GM21390 (cell line): ENCODE data around the gene HTR6.

ENCODE experiments used
- ATAC-seq: cut with Tn5 transposase; IDR thresholded peaks from one replicate; pipeline ENCODE4 v1.9.1; 2021; ENCODE audit not compliant: unreplicated experiment

HTR6 gene

GRCh38 chr1:19687414-19687813, 22.7 kb downstream of the HTR6 start:
- no peak for ATAC-seq

- ATAC-seq, result no peak
Observed at GRCh38 chr1:19688041-19688842, 23.6 kb downstream of the HTR6 start.

- no peak for ATAC-seq
Observed at GRCh38 chr1:19689085-19689757, 24.5 kb downstream of the HTR6 start.

GRCh38 chr1:19689856-19690255, 25.2 kb downstream of the HTR6 start:
- no peak for ATAC-seq

- no peak for ATAC-seq
Observed at GRCh38 chr1:19690342-19690741, 25.7 kb downstream of the HTR6 start.

- no peak for ATAC-seq
Observed at GRCh38 chr1:19694298-19694697, 29.6 kb downstream of the HTR6 start.

GRCh38 chr1:19695772-19696171, 31.1 kb downstream of the HTR6 start:
- ATAC-seq, result no peak

- ATAC-seq, result no peak
Observed at GRCh38 chr1:19696820-19697219, 32.1 kb downstream of the HTR6 start.

GRCh38 chr1:19698181-19698580, 33.5 kb downstream of the HTR6 start:
- ATAC-seq, result no peak

- no peak for ATAC-seq
Observed at GRCh38 chr1:19700079-19700777, 35.6 kb downstream of the HTR6 start.

- ATAC-seq, result no peak
Observed at GRCh38 chr1:19703280-19703679, 38.6 kb downstream of the HTR6 start.

- no peak for ATAC-seq
Observed at GRCh38 chr1:19704247-19705113, 39.8 kb downstream of the HTR6 start.

- no peak for ATAC-seq
Observed at GRCh38 chr1:19705464-19705863, 40.8 kb downstream of the HTR6 start.

GRCh38 chr1:19706136-19706535, 41.5 kb downstream of the HTR6 start:
- no peak for ATAC-seq

- ATAC-seq, result no peak
Observed at GRCh38 chr1:19708567-19709110, 44.0 kb downstream of the HTR6 start.

GRCh38 chr1:19709260-19709793, 44.7 kb downstream of the HTR6 start:
- no peak for ATAC-seq

GRCh38 chr1:19710825-19711611, 46.3 kb downstream of the HTR6 start:
- ATAC-seq, result peak; percentile 61

GRCh38 chr1:19712928-19713327, 48.3 kb downstream of the HTR6 start:
- ATAC-seq, result no peak

GRCh38 chr1:19715334-19716203, 50.9 kb downstream of the HTR6 start:
- peak; percentile 59 for ATAC-seq
